NCI-H1092 treated with DMSO at 0.1 percent for 48 hours (cell line): ENCODE measurements around the gene SNAP47.

Experiments used
- DNase-seq: peaks from one replicate; lab custom pipeline; 2025; lab: John Stamatoyannopoulos, UW

Gene SNAP47

DNA sequence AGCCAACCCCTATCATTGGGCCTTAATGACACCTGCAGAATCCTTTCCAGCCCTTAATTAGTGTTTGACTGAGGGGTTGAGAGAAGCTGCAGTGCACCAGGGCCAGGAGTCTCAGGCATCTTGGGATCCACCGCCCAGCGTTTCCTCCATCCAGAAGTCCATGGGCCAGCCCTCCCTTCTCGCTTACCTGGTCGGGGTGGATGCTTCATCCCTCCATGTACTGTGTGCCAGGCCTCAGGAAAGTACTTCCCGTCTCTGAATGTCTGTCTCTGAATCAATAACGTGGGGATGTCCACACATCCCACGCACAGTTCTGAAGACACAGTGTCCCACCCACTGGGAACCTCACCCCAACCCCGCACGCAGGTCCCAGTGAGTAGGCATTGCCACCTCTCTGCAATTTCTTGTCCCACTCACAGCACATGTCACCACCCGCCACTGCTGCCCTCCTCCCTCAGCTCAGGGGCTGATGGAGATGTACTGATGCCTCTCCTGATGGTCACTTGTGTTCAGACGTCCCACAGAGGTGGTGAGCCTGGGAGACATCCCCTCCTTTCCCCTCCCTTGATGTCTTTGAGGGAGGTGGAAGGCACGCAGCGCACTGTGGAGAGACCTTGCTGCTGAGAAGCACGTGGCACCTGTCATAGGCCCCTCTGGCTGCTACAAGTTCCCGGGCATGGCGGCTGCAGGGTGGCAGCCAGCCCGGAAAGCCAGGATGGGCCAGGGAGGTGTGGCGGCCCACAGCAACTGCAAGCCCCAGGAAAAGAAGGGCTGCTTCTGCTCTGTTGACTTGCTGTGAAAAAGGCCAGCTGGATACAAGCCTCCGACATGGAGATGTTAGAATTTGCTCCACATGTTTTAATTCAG lies 50.8 kb downstream of the SNAP47 start:
- DNase-seq = no peak

DNA sequence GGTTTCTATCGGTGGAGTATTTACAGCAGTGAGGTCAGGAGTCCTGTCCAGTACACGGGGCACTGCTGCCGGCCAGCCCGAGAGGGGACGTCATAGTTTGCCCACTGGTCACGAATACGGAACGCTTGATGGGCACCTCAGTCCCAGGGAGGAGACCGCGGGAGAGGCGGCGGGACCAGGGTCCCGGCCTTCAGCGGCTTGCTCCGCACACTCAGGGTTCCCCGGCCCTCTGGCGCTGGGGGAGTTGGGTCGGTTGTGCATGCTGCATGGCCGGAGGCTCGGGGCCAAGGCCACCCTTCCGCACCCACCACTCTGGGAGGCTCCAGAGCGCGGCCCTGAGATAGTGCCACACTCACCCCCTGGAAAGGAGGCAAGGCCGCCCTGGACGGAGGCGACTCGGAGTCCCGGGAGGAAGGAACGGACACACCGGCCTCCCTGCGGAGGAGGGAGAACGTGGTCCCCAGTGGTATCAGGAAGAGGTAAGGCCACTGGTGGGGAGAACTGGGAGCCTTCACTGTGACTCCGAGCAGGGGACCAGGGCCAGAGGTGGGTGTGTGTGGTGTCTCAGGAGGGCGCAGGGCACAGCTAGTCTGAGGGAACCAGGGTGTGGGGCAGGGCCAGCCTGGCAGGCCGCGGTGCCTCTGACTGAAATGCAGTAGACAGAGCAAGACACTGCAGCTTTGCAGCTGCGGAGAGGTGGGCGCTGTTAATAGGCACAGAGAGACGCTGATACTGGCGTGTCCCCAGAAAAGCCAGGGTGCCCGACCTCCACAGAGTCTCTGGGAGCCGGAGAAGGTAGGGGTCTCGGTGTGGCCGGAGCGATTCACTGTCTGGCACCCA lies 51.7 kb downstream of the SNAP47 start:
- no peak for DNase-seq

DNA sequence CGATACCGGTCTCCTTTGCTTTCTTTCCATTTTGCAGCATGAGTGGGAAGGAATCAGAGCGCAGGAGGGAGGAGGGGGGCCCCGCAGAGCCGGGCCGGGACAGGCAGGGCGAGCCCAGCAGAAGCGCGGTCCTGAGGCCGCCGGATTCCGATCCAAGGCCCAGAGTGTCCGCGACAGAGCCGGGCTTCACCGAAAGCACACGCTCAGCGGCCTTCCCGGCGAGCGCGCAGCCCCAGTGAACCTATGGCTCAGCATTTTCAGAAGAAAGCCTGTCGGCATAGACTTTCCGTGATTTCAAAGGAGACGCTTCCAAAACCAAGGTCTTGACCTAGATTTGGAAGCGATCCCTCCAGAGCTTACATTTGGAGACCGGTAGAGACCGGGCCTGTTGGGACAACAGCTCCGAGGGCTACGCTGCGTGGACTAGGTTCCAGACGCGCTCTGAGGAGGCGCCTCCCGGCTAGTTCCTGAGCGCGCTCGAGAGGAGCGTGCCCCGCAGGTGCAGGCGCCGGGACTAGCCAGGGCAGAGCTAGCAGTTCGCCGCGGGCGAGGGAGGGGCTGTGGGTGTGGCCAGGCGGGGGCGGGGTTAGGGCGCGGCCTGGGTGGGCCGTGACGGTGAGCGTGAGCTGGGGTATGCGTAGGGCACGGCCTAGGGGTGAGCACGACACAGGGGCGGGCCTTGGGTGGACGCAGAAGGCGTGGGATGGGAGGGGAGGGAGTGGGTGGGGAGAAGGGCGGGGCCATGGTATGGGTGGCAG lies 52.5 kb downstream of the SNAP47 start:
- DNase-seq = peak; percentile 95

DNA sequence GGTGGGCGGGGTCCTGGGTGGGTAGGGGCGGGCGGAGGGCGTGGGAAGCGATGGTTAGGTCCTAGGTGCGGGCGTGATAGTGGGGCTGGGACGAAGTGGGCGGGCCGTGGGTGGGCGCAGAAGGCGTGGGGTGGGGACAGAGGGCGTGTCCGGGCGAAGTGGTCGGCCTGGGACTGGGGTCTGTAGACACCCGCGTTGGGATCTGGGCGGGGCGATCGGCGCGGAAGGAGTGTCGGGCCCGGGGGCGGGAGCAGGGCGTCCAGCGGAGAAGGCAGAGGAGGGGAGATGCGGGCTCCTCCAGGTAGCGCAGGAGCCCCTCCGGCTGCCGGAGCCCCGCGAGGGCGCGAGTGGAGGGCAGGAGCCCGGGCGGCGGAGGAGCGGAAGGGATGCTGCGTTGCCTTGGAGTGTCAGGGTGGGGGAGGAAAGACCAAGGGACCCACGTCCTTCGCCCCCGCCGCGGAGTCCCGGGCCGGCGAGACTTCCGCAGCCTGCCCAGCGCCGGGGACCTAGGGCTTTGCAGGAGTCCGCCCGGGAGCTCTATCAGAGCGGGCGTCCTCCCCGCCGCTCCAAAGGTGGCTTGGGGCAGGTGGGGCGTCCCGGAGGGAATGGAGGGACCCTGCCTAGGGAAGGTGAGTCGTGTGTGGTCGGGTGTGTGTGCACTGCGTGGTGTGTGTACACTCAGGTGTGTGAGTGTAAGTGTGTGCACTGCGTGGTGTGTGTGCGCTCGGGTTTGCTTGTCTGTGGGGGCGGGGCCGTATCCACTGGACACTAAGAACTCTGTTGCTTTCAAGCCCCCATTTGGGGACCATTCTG lies 53.2 kb downstream of the SNAP47 start:
- DNase-seq = peak; percentile 77

DNA sequence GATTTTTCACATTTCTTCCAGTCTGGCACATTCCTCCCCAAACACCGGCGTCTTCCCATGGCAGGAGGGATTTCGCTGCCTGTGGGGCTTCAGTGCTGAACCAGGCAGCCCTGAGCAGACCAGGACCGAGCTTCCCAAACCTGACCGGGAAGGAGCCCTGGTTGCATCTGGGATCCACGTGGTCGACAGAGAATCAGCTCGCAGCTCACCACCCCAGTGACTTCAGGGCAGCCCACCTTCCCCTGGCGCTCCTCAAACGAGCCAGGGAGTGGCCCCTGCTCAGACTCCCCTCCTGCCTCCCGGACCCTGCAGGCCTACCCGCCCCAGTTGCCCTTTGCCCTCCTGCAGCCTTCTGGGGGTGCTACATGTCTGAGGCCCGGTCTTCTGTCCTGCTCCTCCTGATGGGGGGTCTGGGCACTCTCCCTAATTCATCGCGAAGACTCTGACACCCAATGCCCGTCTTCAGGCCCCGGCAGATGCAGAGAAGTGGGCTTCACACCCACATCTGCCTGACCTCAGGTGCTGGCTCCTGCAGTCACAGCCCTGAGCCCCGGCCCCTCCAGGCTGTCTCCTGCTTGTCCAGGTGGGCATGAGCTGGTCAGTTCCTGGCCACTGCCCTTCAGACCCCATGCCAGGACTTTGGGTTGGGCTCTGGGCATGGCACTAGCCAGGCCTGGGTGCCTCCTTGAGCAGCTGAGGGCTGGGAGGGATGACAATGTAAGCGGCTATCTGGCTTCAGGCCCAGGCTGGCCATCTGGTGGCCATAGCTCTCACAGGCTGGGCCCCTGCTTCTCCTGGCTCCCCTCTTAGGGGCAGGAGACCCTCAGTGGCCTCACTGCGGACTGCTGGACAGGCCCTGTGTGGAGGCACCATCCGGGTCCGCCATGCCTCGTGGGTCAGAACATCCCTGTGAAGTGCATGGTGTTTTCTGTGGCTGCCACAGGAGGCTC lies 54.1 kb downstream of the SNAP47 start:
- peak; percentile 17 for DNase-seq

DNA sequence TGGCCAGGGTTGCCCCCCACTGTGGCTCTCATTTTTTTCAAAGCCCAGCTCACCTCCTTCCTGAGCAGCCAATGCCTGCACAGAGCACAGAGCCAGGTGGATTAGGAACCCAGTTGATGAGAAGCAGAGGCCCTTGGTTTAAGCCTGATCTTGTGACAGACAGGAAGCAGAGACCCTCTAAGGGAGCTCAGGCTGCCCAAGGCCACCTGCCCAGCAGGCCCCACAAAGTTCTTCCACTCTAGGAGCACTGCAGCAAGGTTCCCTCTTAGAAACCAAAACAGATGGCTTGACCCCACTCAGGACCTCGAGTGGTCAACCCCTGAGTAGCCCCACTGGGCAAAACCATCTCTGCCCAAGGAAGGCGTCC lies 54.8 kb downstream of the SNAP47 start:
- no peak for DNase-seq

DNA sequence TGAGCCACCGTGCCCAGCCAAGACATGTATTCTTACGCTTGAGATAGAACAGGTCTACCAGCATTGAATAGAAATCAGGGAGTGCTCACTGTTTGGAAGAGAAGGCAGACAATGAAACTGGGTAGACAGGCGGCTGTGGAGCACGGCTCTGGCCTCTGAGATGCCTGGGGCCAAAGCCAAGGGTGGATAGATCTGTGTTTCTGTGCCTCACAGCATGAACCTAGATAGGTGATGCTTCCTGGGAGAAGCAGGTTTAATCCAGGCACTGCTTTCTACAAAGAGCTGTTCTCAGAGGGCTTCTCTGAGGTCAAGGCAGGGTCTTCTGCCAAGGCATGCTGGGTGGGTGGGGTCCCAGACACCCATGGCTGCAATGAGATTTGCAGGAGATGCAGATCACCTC lies 55.6 kb downstream of the SNAP47 start:
- DNase-seq = no peak

DNA sequence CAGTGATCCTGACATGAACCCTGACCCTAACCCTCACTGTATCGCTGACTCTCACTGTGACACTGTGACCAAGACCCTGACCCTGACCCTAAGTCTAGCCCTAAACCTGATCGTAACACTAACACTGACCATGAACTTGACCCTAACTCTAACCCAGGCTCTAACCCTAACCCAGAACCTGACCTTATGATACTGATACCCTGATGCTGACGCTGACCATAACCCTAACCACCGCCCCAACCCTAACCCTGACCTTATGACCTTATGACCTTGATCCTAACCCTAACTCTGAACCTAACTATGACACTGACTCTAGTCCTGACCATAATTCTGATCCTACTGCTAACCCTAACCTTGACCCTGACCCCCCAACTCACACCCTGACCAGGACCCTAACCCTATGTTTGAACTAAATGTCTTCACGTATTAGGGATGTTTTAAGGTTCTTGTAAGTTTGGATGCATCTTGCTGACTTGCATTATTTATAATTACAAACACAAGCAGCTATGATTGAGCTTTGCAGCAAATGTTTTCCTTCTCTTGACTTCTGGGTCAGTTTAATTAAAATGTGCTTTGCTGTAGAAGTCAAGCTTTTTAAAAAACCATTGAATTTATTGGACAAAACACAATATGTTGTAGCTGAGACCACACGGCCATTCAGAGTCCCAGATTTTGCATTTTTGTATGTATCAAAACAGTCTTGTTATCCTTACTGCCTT lies 56.3 kb downstream of the SNAP47 start:
- no peak for DNase-seq

DNA sequence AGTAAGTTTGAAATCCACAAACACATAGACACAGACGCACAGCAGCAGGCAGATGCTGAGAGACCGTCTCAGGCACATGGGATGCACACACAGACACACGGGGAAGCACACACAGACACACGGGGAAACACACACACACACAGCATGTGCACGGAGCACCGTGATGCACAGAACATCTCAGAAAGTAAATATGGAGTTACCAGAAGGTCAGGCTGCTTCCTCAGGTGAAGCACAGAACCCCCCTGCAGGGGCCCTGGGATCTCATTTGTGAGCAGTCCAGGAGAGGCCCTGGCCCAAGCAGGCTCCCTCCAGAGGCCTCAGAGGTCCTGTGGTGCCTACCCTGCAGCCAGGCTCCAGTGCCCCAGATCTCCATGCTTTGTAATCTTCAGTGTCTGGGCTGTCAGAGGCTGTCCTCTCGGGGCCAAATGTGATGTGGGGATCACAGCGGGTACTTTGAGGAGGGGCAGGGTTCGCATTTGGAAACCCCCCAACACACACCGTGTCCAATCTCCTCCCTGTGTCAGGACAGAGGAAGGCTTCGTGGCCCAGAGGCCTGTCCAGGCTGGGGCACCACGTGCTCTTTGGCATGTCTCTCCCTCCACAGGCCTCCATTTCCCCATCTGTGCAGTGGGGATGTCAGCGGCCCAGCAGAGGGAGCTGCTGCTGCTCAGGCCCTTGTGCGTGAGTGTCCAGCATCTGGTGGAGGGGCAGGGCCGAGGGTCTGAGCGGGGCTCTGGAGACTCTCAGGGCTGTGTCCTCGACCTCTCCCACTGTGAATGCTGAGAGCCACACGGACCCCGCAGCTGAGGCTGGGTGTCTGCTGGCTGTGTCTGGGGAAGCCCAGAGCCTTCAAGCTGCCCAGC lies 57.2 kb downstream of the SNAP47 start:
- DNase-seq = no peak

DNA sequence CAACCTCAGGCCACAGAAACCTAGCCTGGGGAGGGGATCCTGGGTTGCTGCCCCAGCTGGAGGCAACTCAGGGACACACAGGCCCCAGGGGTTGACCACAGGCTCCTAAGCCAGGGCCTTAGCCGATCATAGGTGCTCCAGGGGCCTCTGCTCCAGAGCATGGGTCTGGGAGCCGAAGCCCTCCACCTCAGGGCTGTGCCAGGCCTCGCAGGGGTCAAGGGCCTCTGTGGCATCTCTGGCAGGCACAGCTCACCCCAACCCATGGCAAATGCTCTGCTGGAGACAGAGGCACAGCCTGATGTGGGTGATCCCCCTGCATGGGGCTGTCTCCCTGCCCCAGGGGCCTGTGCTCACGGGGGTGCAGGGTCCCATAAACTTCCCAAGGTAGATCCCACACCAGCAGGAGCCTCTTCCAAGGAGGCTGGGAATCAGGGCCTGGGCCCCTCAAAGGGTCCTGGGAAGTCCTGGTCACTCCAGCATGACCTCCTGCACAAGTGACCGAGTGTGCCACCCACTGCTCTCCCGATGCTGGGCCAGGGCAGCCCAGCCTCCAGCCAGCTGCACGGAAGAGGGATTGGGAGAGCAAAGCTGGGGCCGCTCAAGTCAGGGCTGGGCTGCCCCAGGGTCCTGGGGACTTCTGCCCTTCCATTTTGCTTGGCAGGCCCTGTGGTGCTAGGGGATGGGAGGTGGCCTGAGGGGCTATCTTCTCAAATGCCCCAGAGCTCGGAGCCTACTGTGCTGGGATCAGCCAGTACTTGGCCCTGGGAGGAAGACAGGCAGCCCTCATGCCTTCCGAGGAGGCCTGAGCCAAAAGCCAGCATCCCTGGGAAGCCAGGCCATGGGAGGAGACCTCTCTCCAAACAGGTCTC lies 58.1 kb downstream of the SNAP47 start:
- no peak for DNase-seq

DNA sequence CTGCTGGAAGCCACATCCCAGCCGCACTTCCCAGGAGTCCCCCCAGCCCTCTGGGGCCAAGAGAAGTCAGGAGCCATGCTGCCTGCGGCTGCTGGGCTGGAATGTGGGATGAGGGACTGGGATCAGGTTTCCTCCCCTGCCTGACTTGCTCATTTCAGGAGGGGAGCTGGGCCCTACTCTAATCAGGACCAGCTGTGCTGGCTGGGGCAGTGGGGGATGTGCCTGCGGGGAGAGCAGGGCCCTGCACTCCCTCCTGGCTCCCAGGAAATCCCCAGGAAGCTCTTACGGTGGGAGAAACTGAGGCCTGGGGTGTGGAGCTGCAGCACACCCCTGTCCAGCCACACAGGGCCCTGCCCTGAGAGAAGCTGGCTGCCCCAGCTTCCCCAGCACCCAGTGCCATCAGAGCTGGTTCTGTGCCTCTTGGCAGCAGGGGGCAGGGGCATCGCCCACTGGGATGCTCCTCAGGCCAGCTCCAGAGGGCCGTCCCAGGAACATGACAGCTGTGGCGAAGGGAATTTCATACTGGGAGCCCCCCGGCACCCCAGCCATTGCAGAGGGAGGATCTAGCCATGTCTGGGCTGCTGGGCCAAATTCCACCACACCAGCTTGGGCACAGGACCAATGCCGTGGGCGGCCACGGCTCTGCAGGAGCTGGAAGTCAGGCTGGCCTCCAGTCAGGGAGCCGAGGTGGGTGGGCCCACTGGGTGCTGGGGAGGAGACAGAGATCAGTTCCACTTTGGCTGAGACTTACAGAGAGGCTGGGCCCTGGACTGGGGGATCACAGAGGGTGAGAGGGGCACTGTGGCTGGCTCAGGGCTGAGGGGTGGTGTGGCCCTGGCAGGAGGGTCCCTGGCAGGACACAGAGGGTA lies 58.9 kb downstream of the SNAP47 start:
- DNase-seq = no peak

DNA sequence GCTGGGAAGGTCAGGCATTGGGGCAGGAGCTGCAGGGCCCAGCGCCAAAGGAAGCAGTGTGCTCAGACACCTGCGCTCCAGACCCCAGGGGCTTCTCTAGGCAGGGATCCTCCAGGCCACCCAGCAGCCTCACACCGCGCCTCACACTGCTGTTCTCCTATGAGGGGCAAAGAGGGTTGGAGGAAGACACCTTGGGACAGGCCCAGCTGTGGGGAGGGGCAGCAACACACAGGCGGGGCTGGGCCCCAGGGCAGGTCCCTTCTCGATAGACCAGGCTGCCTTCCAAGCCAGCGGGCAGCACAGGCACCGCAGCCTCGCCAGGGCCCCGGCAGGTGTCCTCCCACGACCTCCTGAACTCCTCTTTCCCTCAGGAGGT lies 59.6 kb downstream of the SNAP47 start:
- no peak for DNase-seq

DNA sequence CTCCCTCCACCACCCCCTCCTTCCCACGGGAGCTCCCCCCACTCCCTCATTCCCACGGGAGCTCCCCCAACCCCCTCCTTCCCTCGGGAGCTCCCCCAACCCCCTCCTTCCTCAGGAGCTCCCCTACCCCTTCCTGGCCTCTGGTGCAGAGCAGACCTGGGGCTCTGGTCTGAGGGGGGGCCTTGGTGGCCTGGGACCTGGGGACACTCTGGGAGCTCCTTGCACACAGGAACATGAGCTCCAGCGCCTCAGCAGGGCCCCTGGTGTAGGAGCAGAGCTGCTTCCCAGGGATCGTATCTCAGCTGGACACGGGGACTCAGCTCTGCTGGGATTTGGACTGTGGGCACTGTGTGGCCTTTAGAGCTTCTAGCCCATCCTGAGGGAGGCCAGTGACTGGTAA lies 60.5 kb downstream of the SNAP47 start:
- no peak for DNase-seq

DNA sequence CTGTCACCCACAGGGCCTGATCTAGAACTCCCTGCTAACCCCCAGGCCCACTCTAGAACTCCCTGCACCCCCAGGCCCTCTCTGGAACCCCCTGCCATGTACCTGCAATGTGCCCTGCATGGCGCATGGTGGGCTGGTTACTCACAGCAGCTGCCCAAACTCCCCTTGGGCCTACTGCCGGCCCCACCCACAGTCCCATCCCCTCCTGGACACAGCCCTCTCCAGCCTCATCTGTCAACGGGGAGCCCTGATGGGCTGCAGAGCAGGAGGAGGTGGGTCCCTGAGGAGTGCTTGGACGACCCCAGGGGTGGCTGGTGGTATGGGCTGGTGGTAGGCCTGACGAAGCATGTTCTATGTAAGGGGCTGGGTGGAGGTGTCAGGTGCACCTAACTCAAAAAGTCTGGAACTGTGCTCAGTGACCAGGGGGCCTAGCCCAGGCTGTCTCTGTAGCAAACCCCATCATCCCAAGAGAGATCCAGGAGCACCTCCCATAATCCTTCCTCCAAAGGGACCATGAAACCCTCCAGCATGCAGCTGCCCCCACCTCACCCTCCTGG lies 61.2 kb downstream of the SNAP47 start:
- DNase-seq = no peak

DNA sequence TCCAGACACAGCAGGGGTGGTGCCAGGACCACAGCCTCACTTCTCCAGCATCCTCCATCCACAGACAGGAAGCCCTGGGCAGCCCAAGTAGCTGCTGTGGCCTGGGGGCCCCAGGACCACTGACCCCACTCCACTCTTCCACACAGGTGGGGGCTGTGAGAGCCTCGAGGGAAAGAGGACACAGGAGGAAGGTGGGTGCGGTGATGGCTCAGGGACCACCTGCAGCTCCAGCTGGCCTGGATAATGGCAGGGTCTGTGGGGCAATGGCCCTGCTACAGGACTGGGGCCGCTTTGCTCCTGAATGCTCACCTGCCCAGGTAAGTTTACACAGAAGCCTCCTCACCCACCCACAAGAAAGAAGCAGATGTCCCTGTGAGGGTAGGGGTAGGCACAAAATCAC lies 61.9 kb downstream of the SNAP47 start:
- DNase-seq = no peak

DNA sequence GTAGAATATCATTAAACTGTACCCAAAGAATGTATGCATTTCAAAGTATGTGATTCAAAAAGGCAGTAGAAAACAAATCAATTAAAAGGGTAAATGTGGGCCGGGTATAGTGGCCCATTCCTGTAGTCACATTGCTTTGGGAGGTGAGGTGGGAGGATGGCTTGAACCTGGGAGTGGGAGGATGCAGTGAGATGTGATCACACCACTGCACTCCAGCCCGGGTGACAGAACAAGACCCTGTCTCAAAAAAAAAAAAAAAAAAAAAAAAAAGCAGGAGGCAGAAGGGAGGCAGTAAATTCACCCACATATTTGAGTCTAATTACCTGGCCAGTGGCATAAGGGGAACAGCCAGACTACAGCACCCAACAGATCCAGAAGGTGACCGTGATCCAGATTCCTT lies 62.4 kb downstream of the SNAP47 start:
- no peak for DNase-seq
